ENCODE measurements around the gene ABLIM1.
A peak's percentile ranks its signal among the peaks of the same experiment; 100 is the strongest.

The ABLIM1 gene

DNA sequence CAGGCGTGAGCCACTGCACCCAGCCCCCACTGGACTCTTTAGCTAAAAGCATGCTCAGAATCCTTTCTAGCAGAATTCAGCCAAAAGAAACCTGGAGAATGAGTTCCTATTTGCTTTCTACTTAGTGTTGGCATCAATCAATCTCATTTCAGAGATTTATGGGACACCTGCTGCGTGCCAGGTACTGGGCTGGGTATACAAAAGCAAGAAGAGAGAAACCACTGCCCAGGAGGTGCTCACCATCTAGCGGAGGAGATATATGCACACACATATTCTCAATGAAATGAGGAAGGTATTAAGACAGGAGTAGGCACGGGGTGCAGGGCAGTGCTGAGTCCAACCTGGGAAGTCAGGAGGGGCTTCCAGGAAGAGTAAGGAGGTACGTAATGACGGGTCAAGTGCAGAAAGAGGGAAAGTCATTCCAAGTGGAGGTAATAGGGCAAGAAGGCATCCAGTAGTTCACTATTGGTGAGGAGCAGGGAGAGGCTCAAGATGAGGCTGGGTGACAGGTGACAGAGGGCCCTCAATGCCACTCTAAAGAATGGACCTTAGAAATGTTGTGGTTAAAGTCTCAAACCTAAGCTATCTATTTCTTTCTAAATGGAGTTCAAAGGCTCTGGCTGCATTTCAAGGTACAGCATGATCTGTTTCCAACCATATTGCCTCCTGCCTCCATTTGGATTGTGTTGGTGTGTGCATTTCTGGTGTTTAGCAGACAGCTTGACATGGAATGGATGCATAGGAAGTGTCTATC lies 22.1 kb downstream of the ABLIM1 start:
- no peaks in the 10 kb centered on the region for H3K9me3 ChIP-seq (ENCODE audit: control insufficient read depth in 2 of 2, low read length in 2 of 2)
- H3K4me1 ChIP-seq (ENCODE audit: control insufficient read depth in 2 of 2, insufficient read depth in 2 of 2, low read length in 2 of 2): peaks cover 20 to 21% of the 10 kb centered on the region in 2 donors
- no peak overlapping the region for H3K27ac ChIP-seq (ENCODE audit: low read depth in 2 of 2, low read length in 2 of 2)
- H3K27me3 ChIP-seq (ENCODE audit: control insufficient read depth in 2 of 2, insufficient read depth in 2 of 2, low read length in 2 of 2): peaks cover 0 to 4% of the 10 kb centered on the region in 2 donors
- H3K36me3 ChIP-seq (ENCODE audit: control insufficient read depth in 2 of 2, insufficient read depth in 2 of 2, low read length in 2 of 2): peaks cover 0 to 2% of the 10 kb centered on the region in 2 donors
- H3K9ac ChIP-seq (ENCODE audit: low read depth in 1 of 2, low read length in 2 of 2): no peak overlapping the region
- H3K4me3 ChIP-seq (ENCODE audit: low read length in 2 of 2): no peak overlapping the region

DNA sequence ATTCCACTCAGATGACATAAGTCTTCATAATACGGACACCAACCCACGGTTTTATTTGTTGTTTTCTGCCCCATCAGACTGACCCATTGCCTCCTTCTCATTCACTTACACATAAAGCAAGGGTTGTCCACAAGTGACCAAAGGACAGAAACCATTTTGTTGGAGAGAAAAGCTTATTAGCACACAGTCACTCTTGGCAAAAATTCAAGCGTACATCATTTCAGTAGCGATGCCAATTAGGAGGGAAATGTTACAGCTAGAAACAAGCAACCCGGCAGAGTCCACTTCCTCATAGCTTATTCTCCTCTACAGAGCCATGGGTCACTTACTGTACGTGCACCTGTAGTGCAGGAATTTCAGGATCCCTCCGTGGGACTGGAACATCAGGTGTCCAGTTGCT lies 23.0 kb downstream of the ABLIM1 start:
- Histone ChIP-seq H3K27me3 (ENCODE audit: control insufficient read depth in 2 of 2, insufficient read depth in 2 of 2, low read length in 2 of 2) (peaks cover 0 to 4% of the 10 kb centered on the region in 2 donors), H3K4me1 (ENCODE audit: control insufficient read depth in 2 of 2, insufficient read depth in 2 of 2, low read length in 2 of 2) (peaks cover 20 to 23% of the 10 kb centered on the region in 2 donors), H3K27ac (ENCODE audit: low read depth in 2 of 2, low read length in 2 of 2) (no peak overlapping the region), H3K9ac (ENCODE audit: low read depth in 1 of 2, low read length in 2 of 2) (no peak overlapping the region), H3K9me3 (ENCODE audit: control insufficient read depth in 2 of 2, low read length in 2 of 2) (no peaks in the 10 kb centered on the region), H3K4me3 (ENCODE audit: low read length in 2 of 2) (no peak overlapping the region), H3K36me3 (ENCODE audit: control insufficient read depth in 2 of 2, insufficient read depth in 2 of 2, low read length in 2 of 2) (peaks cover 0 to 2% of the 10 kb centered on the region in 2 donors)

DNA sequence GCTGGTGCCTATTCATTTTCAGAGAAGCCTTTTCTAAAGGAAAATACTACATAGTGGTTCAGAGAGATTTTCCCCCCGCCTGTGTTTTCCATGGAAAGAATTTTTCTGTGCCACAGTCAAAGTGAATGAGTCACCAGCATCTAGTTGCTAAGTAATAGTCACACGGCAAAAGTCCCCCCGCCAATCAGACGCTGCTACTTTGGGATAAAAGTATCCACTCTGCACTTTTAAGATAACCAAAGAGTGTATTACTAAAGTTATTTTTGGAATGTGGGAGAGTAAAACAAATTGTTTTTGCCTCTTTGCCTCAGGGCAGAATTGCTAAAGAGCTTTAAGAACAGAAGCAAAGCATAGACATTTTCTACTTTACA lies 23.5 kb downstream of the ABLIM1 start:
- H3K9me3 ChIP-seq (ENCODE audit: control insufficient read depth in 2 of 2, low read length in 2 of 2): no peaks in the 10 kb centered on the region
- no peak overlapping the region for H3K4me3 ChIP-seq (ENCODE audit: low read length in 2 of 2)
- peaks cover 20 to 23% of the 10 kb centered on the region in 2 donors for H3K4me1 ChIP-seq (ENCODE audit: control insufficient read depth in 2 of 2, insufficient read depth in 2 of 2, low read length in 2 of 2)
- H3K36me3 ChIP-seq (ENCODE audit: control insufficient read depth in 2 of 2, insufficient read depth in 2 of 2, low read length in 2 of 2): peaks cover 0 to 2% of the 10 kb centered on the region in 2 donors
- H3K27me3 ChIP-seq (ENCODE audit: control insufficient read depth in 2 of 2, insufficient read depth in 2 of 2, low read length in 2 of 2): peaks cover 0 to 4% of the 10 kb centered on the region in 2 donors
- H3K9ac ChIP-seq (ENCODE audit: low read depth in 1 of 2, low read length in 2 of 2): no peak overlapping the region
- H3K27ac ChIP-seq (ENCODE audit: low read depth in 2 of 2, low read length in 2 of 2): no peak overlapping the region

DNA sequence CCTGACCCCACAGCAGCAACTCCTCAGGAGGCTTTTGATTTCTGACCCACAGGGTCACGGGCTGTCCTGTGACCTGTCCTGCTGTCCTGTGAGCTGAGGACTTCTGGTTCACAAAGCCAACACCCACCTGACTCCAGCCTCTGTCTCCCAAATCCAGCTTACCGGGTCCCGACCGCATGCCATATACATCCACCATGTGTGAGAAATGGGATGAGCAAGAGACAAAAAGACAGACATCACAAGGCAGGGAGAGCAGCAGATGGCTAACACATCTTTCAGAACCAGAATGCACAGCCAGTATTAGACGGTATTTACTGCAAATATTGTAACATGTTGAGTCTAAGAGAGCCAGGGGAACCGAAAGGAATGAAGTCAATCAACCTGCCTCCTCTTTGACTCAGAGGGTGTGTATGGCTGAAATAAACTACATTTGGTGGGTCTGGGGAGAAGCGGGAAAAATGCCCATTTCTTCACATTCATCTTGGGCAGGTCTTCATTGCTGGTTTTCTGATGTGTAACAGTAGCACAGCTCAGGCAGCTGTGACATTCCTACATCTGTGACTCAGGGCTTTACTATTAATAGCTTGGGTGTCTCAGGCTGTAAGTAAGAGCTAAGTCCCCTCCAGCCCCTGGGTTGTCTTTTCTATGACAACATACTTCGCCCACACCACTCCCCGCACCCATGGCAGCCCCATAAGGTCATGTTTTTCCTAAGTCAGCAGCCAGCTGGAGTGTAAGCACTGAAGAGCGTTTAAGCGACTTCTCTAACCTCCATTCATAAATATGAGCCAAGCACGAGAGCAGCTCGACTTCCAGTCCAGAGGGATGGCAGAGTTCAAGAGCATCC lies 25.0 kb downstream of the ABLIM1 start:
- Histone ChIP-seq H3K27ac (ENCODE audit: low read depth in 2 of 2, low read length in 2 of 2) (peak overlapping the region in 1 of 2 donors; percentile 17), H3K4me3 (ENCODE audit: low read length in 2 of 2) (peak overlapping the region in 1 of 2 donors; percentile 77), H3K36me3 (ENCODE audit: control insufficient read depth in 2 of 2, insufficient read depth in 2 of 2, low read length in 2 of 2) (no peaks in the 10 kb centered on the region), H3K9me3 (ENCODE audit: control insufficient read depth in 2 of 2, low read length in 2 of 2) (no peaks in the 10 kb centered on the region), H3K9ac (ENCODE audit: low read depth in 1 of 2, low read length in 2 of 2) (no peak overlapping the region), H3K27me3 (ENCODE audit: control insufficient read depth in 2 of 2, insufficient read depth in 2 of 2, low read length in 2 of 2) (peaks cover 0 to 4% of the 10 kb centered on the region in 2 donors), H3K4me1 (ENCODE audit: control insufficient read depth in 2 of 2, insufficient read depth in 2 of 2, low read length in 2 of 2) (peaks cover 20 to 23% of the 10 kb centered on the region in 2 donors)

DNA sequence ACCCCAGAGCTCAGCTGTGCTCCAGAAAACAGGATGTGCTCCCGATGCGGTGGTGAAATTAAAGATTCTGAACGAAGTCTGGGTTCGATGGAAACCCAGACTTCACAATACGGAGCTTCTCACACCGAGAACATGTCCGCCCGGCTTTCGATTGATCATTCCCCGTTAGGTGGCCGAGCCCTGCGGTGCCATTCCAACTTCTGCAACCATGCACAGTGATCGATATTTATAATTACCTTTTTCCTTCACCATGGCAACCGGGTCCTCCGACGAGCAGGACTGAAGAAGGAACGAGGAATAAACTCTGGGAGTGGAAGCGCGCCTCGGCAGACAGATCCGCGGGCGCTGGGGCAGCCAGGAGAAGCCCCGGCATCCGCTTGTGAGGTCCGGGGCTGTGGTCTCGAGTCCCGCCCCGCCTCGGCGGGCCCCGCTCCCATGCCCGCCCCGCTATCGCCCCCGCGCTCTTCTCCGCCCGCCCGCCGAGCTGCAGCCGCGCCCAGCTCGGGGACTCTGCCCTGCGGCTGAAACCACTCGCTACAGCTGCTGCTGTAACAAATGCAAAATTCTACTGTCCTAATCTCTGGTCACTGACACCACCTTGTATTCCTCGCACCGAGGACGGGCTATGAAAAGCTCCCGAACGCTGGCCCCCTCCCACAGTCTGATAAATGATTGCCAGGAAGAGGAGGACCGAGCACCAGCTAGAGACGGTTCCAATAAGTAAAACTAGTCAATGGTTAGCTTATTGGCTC lies 26.2 kb downstream of the ABLIM1 start:
- Histone ChIP-seq H3K27ac (ENCODE audit: low read depth in 2 of 2, low read length in 2 of 2) (peak overlapping the region in 1 of 2 donors; percentile 32), H3K9ac (ENCODE audit: low read depth in 1 of 2, low read length in 2 of 2) (peak overlapping the region; percentile 20 to 63), H3K9me3 (ENCODE audit: control insufficient read depth in 2 of 2, low read length in 2 of 2) (no peaks in the 10 kb centered on the region), H3K4me3 (ENCODE audit: low read length in 2 of 2) (peak overlapping the region; percentile 59 to 77), H3K36me3 (ENCODE audit: control insufficient read depth in 2 of 2, insufficient read depth in 2 of 2, low read length in 2 of 2) (no peaks in the 10 kb centered on the region), H3K4me1 (ENCODE audit: control insufficient read depth in 2 of 2, insufficient read depth in 2 of 2, low read length in 2 of 2) (peaks cover 20 to 23% of the 10 kb centered on the region in 2 donors), H3K27me3 (ENCODE audit: control insufficient read depth in 2 of 2, insufficient read depth in 2 of 2, low read length in 2 of 2) (peaks cover 0 to 4% of the 10 kb centered on the region in 2 donors)

DNA sequence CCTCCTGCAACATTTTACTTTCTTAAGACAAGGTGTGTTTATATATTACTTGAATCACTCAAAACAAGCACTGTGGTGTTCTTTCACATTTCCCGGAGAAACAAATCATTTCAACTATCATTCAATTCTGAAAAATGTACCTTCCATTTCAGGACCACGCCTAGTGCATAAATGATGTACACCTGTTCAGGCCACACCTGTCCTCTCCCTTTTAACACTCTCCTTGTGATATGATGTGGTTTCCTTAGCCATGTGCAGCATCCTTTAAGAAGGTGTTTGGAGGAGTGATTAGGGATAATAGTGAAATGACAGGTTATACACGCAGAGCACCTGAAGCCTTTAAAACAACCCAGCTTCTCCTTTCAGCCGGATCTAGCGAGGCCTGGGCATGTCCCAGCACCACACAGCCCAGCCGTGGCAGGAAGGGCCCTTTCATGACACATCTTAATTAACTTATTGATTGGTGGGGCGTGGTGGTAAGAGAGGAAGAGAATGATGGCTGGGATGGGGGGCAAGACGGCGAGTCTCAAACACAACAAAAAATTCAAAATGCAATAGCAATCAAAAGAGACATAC lies 26.9 kb downstream of the ABLIM1 start:
- Histone ChIP-seq H3K4me1 (ENCODE audit: control insufficient read depth in 2 of 2, insufficient read depth in 2 of 2, low read length in 2 of 2) (peaks cover 20 to 23% of the 10 kb centered on the region in 2 donors), H3K27me3 (ENCODE audit: control insufficient read depth in 2 of 2, insufficient read depth in 2 of 2, low read length in 2 of 2) (peaks cover 0 to 4% of the 10 kb centered on the region in 2 donors), H3K9me3 (ENCODE audit: control insufficient read depth in 2 of 2, low read length in 2 of 2) (no peaks in the 10 kb centered on the region), H3K4me3 (ENCODE audit: low read length in 2 of 2) (peak overlapping the region; percentile 59 to 77), H3K36me3 (ENCODE audit: control insufficient read depth in 2 of 2, insufficient read depth in 2 of 2, low read length in 2 of 2) (no peaks in the 10 kb centered on the region), H3K27ac (ENCODE audit: low read depth in 2 of 2, low read length in 2 of 2) (no peak overlapping the region), H3K9ac (ENCODE audit: low read depth in 1 of 2, low read length in 2 of 2) (peak overlapping the region in 1 of 2 donors; percentile 20)

DNA sequence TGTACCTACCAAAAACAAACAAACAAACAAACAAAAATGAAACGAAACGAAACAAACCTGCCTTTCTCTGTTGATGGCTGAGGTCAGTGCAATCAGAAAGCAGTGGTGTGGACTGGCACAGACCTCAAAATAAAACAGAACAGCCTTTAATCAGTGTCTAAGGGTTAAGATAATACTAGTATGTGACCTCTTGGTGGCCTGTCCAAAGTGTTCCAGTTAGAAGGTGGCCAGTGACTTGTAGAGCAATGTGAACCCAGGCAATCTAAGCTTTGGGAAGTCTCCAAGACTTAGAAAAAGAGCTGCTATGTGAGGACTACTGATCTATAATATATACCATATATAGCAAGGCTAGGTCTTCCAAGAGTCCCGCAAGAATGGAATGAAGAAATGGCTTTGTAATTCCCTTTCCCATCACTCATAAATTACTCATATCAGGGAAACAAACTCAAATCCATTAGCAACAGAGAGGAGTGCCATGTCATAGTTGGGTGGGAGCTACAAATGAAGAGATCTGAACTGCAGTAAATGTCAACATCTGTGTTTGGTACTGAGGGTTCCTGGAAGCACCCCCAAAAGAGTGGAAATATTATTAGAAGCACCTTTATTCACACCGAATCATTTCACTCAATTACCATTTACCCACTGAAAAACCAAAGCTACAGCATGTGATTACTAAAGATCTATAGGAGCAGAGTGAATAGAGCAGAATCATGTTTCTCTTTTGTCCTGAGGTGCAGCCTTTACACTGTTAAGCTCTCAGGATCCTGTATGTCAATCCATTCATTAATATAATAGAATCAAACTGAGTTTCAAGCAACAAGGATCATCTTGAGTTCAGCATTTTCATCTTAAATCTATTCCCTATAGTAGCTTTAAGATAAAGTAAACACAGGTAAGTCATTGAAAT lies 28.0 kb downstream of the ABLIM1 start:
- no peak overlapping the region for H3K27ac ChIP-seq (ENCODE audit: low read depth in 2 of 2, low read length in 2 of 2)
- H3K36me3 ChIP-seq (ENCODE audit: control insufficient read depth in 2 of 2, insufficient read depth in 2 of 2, low read length in 2 of 2): no peaks in the 10 kb centered on the region
- H3K9ac ChIP-seq (ENCODE audit: low read depth in 1 of 2, low read length in 2 of 2): no peak overlapping the region
- H3K4me1 ChIP-seq (ENCODE audit: control insufficient read depth in 2 of 2, insufficient read depth in 2 of 2, low read length in 2 of 2): peaks cover 20 to 21% of the 10 kb centered on the region in 2 donors
- no peak overlapping the region for H3K4me3 ChIP-seq (ENCODE audit: low read length in 2 of 2)
- no peaks in the 10 kb centered on the region for H3K9me3 ChIP-seq (ENCODE audit: control insufficient read depth in 2 of 2, low read length in 2 of 2)
- peaks cover 0 to 4% of the 10 kb centered on the region in 2 donors for H3K27me3 ChIP-seq (ENCODE audit: control insufficient read depth in 2 of 2, insufficient read depth in 2 of 2, low read length in 2 of 2)

DNA sequence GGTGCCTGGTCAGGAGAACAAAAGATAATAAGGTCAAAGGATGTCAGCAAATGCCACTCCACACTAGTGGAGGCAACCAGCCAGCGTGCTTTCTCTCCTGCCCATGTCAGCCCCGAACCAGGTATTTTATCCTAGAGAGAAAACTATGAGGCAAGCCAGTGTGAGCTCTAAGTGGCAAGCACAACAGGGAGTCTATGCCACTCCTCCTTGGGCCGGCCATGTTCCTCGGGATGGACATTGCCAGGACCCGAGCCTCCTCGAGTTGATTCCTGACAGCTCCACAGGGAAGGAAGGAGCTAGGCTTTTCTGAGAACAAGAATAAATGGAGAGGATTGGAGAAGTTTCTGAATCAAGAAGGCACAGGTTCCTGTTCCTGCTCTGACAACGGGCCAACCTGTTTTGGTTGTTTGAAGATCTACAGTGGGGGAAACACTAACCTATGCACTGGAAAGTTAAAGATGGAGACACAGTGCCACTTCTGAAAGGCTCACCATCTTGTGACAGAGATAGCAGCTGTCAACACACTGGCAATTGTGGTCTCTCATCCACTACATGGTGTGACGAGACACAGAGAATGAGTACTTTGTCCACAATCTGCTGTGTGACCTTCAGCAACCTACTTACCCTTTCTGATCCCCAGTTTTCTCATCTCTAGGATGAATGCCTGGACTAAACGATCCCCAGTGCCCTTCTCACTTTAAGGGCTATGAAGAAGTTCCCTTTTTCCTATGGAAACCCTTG lies 28.8 kb downstream of the ABLIM1 start:
- Histone ChIP-seq H3K36me3 (ENCODE audit: control insufficient read depth in 2 of 2, insufficient read depth in 2 of 2, low read length in 2 of 2) (no peaks in the 10 kb centered on the region), H3K27me3 (ENCODE audit: control insufficient read depth in 2 of 2, insufficient read depth in 2 of 2, low read length in 2 of 2) (peaks cover 0 to 4% of the 10 kb centered on the region in 2 donors), H3K27ac (ENCODE audit: low read depth in 2 of 2, low read length in 2 of 2) (no peak overlapping the region), H3K9ac (ENCODE audit: low read depth in 1 of 2, low read length in 2 of 2) (no peak overlapping the region), H3K4me1 (ENCODE audit: control insufficient read depth in 2 of 2, insufficient read depth in 2 of 2, low read length in 2 of 2) (peaks cover 16 to 21% of the 10 kb centered on the region in 2 donors), H3K9me3 (ENCODE audit: control insufficient read depth in 2 of 2, low read length in 2 of 2) (no peaks in the 10 kb centered on the region), H3K4me3 (ENCODE audit: low read length in 2 of 2) (no peak overlapping the region)

Data from mucosa of rectum (tissue), 2 donors.